Fibroblast of skin of left quadriceps (primary cell): ENCODE measurements around the gene CLCNKA.

Experiments
- DNase-seq, 2 experiments: peaks; one replicate each; pipeline ENCODE4 v3.0.0-alpha.2; 2013; ENCODE audit warnings: low read depth in 2 of 2

Gene CLCNKA

DNA sequence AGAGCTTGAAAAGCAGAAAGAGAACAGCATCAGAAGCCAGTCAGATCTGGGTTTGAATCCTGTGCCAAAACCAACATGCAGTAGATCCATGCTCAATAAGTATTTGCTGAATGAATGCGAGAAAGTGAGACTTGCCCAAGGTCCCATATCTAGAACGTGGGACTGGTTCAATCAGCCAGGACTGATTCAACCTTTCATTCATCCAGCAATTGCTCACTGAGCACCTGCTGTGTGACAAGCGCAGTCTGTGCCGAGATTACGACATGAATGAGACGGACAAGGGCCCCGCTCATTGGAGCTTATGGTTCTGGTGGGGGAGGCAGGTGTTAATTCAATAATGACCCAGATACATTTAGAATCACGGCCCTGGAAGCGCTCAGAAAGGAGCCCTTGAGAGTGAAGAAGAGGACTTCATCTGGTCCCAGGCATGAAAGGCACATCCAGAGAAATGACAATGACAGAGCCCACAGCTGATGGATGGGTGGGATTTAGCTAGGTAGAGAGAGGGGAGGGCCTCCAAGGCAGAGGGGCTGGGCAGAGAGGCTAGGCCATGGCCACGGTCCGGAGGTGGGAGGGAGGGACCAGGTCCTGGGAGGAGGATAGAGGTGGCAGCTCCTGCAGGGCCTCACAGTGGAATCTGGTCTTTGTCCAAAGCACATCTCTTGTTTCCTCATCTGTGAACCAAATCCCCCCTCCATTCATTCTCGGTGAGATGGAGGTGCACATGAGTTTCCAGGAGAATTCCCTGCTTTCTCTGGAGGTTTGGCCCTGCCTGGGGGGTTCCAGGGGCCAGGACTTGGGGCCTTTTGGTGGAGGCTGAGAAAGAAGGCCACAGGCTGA is 55.8 kb downstream of the CLCNKA start:
- no peak for DNase-seq

- DNase-seq: peak; percentile 45 to 46
These were observed 57.3 kb downstream of the CLCNKA start for GRCh38 chr1:16078925-16079656.

- no peak for DNase-seq
These were observed 58.8 kb downstream of the CLCNKA start for GRCh38 chr1:16080422-16081150.

DNA sequence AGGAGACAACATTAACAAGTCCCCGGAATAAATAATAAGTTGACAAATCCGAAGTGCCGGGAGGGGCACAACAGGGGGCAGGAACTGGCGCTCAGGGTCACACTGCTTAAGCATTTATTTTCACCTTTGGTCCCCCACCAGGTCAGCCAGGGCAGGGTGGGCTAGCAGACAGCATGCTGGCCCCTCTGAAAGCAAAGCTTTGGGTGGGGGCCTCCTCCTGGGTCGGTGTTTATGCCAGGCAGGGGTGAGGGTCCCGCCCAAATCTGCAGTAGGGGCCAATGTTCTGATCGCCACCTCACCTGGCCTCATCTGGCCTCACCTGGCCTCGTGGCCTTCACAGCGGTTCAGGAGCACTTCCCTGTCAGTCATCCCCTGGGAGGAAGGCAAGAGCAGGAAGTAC is 59.8 kb downstream of the CLCNKA start:
- DNase-seq: no peak

DNA sequence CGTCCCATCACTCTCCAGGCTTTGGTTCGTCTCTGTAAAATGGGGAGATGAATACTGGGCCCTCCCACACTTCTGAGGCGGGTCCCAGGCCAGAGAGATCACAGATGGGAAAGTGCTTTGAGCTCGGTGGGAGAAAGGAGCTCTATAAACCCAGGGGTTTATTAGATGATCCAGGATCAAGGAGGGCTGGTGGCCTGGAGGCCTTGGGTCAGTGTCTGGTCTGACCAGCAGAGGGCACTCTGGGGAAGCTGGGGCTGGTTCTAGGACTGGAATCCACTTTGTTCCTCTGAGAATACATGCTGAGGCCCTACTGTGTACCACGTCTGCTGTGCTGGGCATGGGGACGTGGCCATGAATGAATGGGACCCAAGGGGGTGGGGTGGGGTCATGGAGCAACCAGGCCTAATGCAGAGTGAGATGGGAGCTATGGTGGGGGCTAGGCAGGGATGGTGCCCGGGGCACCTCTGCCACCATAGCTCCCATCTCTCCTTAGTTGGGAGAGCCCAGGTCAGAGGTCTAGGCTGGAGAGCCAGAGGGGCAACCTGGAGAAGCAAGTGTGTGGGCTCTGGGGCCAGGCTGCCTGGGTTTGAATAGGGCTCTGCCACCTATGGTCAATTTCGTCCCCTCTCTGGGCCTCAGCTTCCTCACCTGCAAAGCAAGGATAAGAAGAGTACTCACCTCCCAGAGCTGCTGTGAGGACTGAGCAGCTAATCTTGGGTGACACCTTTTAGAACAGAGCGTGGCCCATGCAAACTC is 60.6 kb downstream of the CLCNKA start:
- peak; percentile 20 to 27 for DNase-seq

- DNase-seq: no peak
These were observed 61.6 kb downstream of the CLCNKA start for GRCh38 chr1:16083486-16083885.
